ENCODE results near the gene EPB41L4B.

Gene EPB41L4B

GRCh38 chr9:109163194-109163593 lies 157.7 kb downstream of the EPB41L4B start:
- FAIRE-seq: no peak
- DNase-seq (ENCODE audit: insufficient read length, low spot score): no peak
- no peak for TF ChIP-seq PAX5 (IDR thresholded peaks at IDR 0.05; ENCODE audit: insufficient read depth, low read length, severe bottlenecking)
- TF ChIP-seq POLR2AphosphoS5 (IDR thresholded peaks at IDR 0.05; ENCODE audit: low read depth, low read length): no peak
- no peak for TF ChIP-seq SPI1 (IDR thresholded peaks at IDR 0.05; ENCODE audit: low read depth, low read length)
- no peak for TF ChIP-seq TAF1 (IDR thresholded peaks at IDR 0.05; ENCODE audit: low read depth, low read length)
- TF ChIP-seq POU2F2 (IDR thresholded peaks at IDR 0.05; ENCODE audit: low read depth, low read length): no peak
- no peak for TF ChIP-seq POLR2A (IDR thresholded peaks at IDR 0.05; ENCODE audit: low read depth, low read length)

DNA sequence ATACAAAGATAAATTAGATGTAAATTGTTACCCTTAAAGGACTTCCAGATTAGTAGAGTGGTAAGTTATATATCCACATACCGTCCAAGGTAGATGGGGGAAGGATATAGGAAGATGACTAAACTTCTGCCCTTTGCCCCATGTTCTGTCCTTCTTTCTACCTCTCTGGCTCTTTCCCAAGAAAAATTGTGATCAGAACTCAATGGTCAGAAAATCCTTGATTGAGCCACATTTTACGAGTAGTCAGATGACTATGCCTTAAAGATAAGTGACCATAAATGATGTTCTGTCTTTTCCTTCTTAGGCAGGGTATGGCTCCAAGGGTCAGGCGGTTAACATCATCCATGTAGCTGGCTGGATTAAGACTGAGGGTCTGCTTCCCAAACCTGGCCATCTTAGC lies 158.2 kb downstream of the EPB41L4B start:
- FAIRE-seq (no peak), DNase-seq (ENCODE audit: insufficient read length, low spot score) (no peak)
- TF ChIP-seq POU2F2 (IDR thresholded peaks at IDR 0.05; ENCODE audit: low read depth, low read length): no peak
- TF ChIP-seq POLR2A (IDR thresholded peaks at IDR 0.05; ENCODE audit: low read depth, low read length): no peak
- no peak for TF ChIP-seq TAF1 (IDR thresholded peaks at IDR 0.05; ENCODE audit: low read depth, low read length)
- no peak for TF ChIP-seq POLR2AphosphoS5 (IDR thresholded peaks at IDR 0.05; ENCODE audit: low read depth, low read length)
- TF ChIP-seq SPI1 (IDR thresholded peaks at IDR 0.05; ENCODE audit: low read depth, low read length): no peak
- TF ChIP-seq PAX5 (IDR thresholded peaks at IDR 0.05; ENCODE audit: insufficient read depth, low read length, severe bottlenecking): no peak

GRCh38 chr9:109161471-109161870 lies 159.4 kb downstream of the EPB41L4B start:
- no peak for FAIRE-seq
- TF ChIP-seq POLR2A (IDR thresholded peaks at IDR 0.05; ENCODE audit: low read depth, low read length) (no peak), PAX5 (IDR thresholded peaks at IDR 0.05; ENCODE audit: insufficient read depth, low read length, severe bottlenecking) (no peak), TAF1 (IDR thresholded peaks at IDR 0.05; ENCODE audit: low read depth, low read length) (no peak), SPI1 (IDR thresholded peaks at IDR 0.05; ENCODE audit: low read depth, low read length) (no peak), POLR2AphosphoS5 (IDR thresholded peaks at IDR 0.05; ENCODE audit: low read depth, low read length) (no peak), POU2F2 (IDR thresholded peaks at IDR 0.05; ENCODE audit: low read depth, low read length) (no peak)

GRCh38 chr9:109159583-109159982 lies 161.3 kb downstream of the EPB41L4B start:
- DNase-seq (ENCODE audit: insufficient read length, low spot score) (no peak), FAIRE-seq (no peak)
- no peak for TF ChIP-seq PAX5 (IDR thresholded peaks at IDR 0.05; ENCODE audit: insufficient read depth, low read length, severe bottlenecking)
- TF ChIP-seq TAF1 (IDR thresholded peaks at IDR 0.05; ENCODE audit: low read depth, low read length): no peak
- no peak for TF ChIP-seq POLR2A (IDR thresholded peaks at IDR 0.05; ENCODE audit: low read depth, low read length)
- TF ChIP-seq POU2F2 (IDR thresholded peaks at IDR 0.05; ENCODE audit: low read depth, low read length): no peak
- TF ChIP-seq POLR2AphosphoS5 (IDR thresholded peaks at IDR 0.05; ENCODE audit: low read depth, low read length): no peak
- no peak for TF ChIP-seq SPI1 (IDR thresholded peaks at IDR 0.05; ENCODE audit: low read depth, low read length)

More at GRCh38 chr9:109161471-109161870, 159.4 kb downstream of the EPB41L4B start:
- no peak for DNase-seq (ENCODE audit: insufficient read length, low spot score)

DNA sequence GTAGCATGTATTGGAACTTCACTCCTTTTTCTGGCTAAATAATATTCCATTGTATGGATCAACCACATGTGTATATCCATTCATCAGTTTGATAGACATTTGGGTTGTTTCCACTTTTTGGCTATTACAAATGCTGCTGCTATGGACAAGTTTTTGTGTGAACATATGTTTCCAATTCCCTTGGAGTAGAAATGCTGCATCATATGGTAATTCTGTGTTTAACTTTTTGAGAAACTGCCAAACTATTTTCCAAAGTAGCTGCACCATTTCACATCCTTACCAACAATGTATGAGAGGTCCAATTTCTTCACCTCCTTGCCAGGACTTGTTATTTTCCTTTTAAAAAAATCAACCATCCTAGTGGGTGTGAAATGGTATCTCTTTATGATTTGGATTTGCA lies 162.2 kb downstream of the EPB41L4B start:
- FAIRE-seq (no peak), DNase-seq (ENCODE audit: insufficient read length, low spot score) (no peak)
- TF ChIP-seq SPI1 (IDR thresholded peaks at IDR 0.05; ENCODE audit: low read depth, low read length) (no peak), POLR2A (IDR thresholded peaks at IDR 0.05; ENCODE audit: low read depth, low read length) (no peak), POLR2AphosphoS5 (IDR thresholded peaks at IDR 0.05; ENCODE audit: low read depth, low read length) (no peak), PAX5 (IDR thresholded peaks at IDR 0.05; ENCODE audit: insufficient read depth, low read length, severe bottlenecking) (no peak), POU2F2 (IDR thresholded peaks at IDR 0.05; ENCODE audit: low read depth, low read length) (no peak), TAF1 (IDR thresholded peaks at IDR 0.05; ENCODE audit: low read depth, low read length) (no peak)

- no peak for DNase-seq (ENCODE audit: insufficient read length, low spot score)
- FAIRE-seq: no peak
- TF ChIP-seq POLR2AphosphoS5 (IDR thresholded peaks at IDR 0.05; ENCODE audit: low read depth, low read length) (no peak), PAX5 (IDR thresholded peaks at IDR 0.05; ENCODE audit: insufficient read depth, low read length, severe bottlenecking) (no peak)
These were observed 164.2 kb downstream of the EPB41L4B start for GRCh38 chr9:109156708-109157107.

GRCh38 chr9:109150925-109151545 lies 169.8 kb downstream of the EPB41L4B start:
- TF ChIP-seq POLR2A (IDR thresholded peaks at IDR 0.05; ENCODE audit: low read depth, low read length): no peak
- no peak for TF ChIP-seq SPI1 (IDR thresholded peaks at IDR 0.05; ENCODE audit: low read depth, low read length)
- no peak for TF ChIP-seq PAX5 (IDR thresholded peaks at IDR 0.05; ENCODE audit: insufficient read depth, low read length, severe bottlenecking)
- no peak for TF ChIP-seq POU2F2 (IDR thresholded peaks at IDR 0.05; ENCODE audit: low read depth, low read length)
- TF ChIP-seq POLR2AphosphoS5 (IDR thresholded peaks at IDR 0.05; ENCODE audit: low read depth, low read length): no peak
- TF ChIP-seq TAF1 (IDR thresholded peaks at IDR 0.05; ENCODE audit: low read depth, low read length): no peak
- no peak for FAIRE-seq
- no peak for DNase-seq (ENCODE audit: insufficient read length, low spot score)

- no peak for DNase-seq (ENCODE audit: insufficient read length, low spot score)
- FAIRE-seq: no peak
- TF ChIP-seq POU2F2 (IDR thresholded peaks at IDR 0.05; ENCODE audit: low read depth, low read length): no peak
- no peak for TF ChIP-seq POLR2A (IDR thresholded peaks at IDR 0.05; ENCODE audit: low read depth, low read length)
- TF ChIP-seq TAF1 (IDR thresholded peaks at IDR 0.05; ENCODE audit: low read depth, low read length): no peak
- no peak for TF ChIP-seq PAX5 (IDR thresholded peaks at IDR 0.05; ENCODE audit: insufficient read depth, low read length, severe bottlenecking)
- no peak for TF ChIP-seq POLR2AphosphoS5 (IDR thresholded peaks at IDR 0.05; ENCODE audit: low read depth, low read length)
These were observed 171.1 kb downstream of the EPB41L4B start for GRCh38 chr9:109149722-109150121.

DNA sequence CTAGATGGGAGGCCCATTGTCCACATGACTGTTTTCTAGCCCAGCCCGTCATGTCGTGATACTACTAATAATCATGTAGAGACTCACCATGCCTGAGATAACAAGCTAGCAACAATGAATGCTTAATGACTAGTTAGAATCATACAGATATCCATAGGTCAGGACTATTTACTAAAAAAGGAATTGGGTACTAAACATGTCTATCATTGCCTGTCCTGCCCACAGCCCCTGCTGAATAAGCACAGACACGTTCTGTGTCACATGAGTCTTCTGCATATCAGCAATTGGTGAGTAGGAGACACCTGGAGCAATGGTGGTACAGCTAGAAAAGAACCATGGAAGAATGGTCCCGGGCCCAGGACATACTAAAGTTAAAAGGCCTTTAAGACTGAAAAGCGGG lies 171.8 kb downstream of the EPB41L4B start:
- no peak for DNase-seq (ENCODE audit: insufficient read length, low spot score)
- TF ChIP-seq TAF1 (IDR thresholded peaks at IDR 0.05; ENCODE audit: low read depth, low read length) (no peak), PAX5 (IDR thresholded peaks at IDR 0.05; ENCODE audit: insufficient read depth, low read length, severe bottlenecking) (no peak), SPI1 (IDR thresholded peaks at IDR 0.05; ENCODE audit: low read depth, low read length) (no peak), POLR2A (IDR thresholded peaks at IDR 0.05; ENCODE audit: low read depth, low read length) (no peak), POLR2AphosphoS5 (IDR thresholded peaks at IDR 0.05; ENCODE audit: low read depth, low read length) (no peak), POU2F2 (IDR thresholded peaks at IDR 0.05; ENCODE audit: low read depth, low read length) (no peak)
- FAIRE-seq: no peak

DNA sequence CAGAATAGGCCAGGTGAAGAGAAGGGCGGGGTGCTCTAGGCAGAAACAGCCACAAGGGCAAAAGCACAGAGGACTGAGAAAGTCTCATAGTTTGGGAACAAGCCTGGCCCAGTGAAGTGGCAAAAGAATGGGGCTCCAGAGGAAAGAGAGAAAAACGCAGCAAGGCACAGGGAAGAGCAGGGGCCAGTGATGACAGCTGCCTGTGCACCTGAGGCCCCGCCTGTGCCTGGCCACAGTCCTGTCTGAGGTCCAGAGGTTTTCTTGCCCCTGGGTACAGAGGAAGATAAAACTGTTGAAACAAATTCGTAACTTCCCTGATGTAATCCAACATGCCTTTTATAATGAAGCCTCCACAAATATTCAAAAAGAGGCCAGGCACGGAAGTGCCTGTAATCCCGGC lies 175.8 kb downstream of the EPB41L4B start:
- TF ChIP-seq TAF1 (IDR thresholded peaks at IDR 0.05; ENCODE audit: low read depth, low read length): no peak
- TF ChIP-seq POLR2AphosphoS5 (IDR thresholded peaks at IDR 0.05; ENCODE audit: low read depth, low read length): no peak
- TF ChIP-seq POLR2A (IDR thresholded peaks at IDR 0.05; ENCODE audit: low read depth, low read length): no peak
- TF ChIP-seq SPI1 (IDR thresholded peaks at IDR 0.05; ENCODE audit: low read depth, low read length): no peak
- TF ChIP-seq POU2F2 (IDR thresholded peaks at IDR 0.05; ENCODE audit: low read depth, low read length): no peak
- no peak for TF ChIP-seq PAX5 (IDR thresholded peaks at IDR 0.05; ENCODE audit: insufficient read depth, low read length, severe bottlenecking)
- DNase-seq (ENCODE audit: insufficient read length, low spot score) (no peak), FAIRE-seq (no peak)

All from GM12891 (cell line).